ENCODE results near the gene DFFB.
"Not testable (repeated sequence)": the region's sequence is repeated elsewhere in the genome, so short reads cannot be mapped to it uniquely, and the experiment has no call there.

The DFFB gene

GRCh38 chr1:3911981-3912808 is 54.9 kb downstream of the DFFB start:
- no peak for TF ChIP-seq CTCF (conservative IDR thresholded peaks at IDR 0.05; ENCODE audit: low read depth, low read length)
- DNase-seq (ENCODE audit: low read depth), result no peak
- no peak overlapping the region for H3K4me3 ChIP-seq (ENCODE audit: low read depth, low read length)

- no peak for DNase-seq (ENCODE audit: low read depth)
- TF ChIP-seq CTCF (conservative IDR thresholded peaks at IDR 0.05; ENCODE audit: low read depth, low read length), result no peak
- no peak overlapping the region for H3K4me3 ChIP-seq (ENCODE audit: low read depth, low read length)
Measured at GRCh38 chr1:3912809-3913685, 55.8 kb downstream of the DFFB start.

- H3K4me3 ChIP-seq (ENCODE audit: low read depth, low read length), result no peak overlapping the region
- no peak for DNase-seq (ENCODE audit: low read depth)
- TF ChIP-seq CTCF (conservative IDR thresholded peaks at IDR 0.05; ENCODE audit: low read depth, low read length), result no peak
Measured at GRCh38 chr1:3914331-3914851, 57.1 kb downstream of the DFFB start.

- no peak for DNase-seq (ENCODE audit: low read depth)
- no peak overlapping the region for H3K4me3 ChIP-seq (ENCODE audit: low read depth, low read length)
- TF ChIP-seq CTCF (conservative IDR thresholded peaks at IDR 0.05; ENCODE audit: low read depth, low read length), result no peak
Measured at GRCh38 chr1:3914911-3915310, 57.6 kb downstream of the DFFB start.

- no peak overlapping the region for H3K4me3 ChIP-seq (ENCODE audit: low read depth, low read length)
- no peak for TF ChIP-seq CTCF (conservative IDR thresholded peaks at IDR 0.05; ENCODE audit: low read depth, low read length)
- no peak for DNase-seq (ENCODE audit: low read depth)
Measured at GRCh38 chr1:3915551-3916121, 58.4 kb downstream of the DFFB start.

- DNase-seq (ENCODE audit: low read depth), result no peak
- H3K4me3 ChIP-seq (ENCODE audit: low read depth, low read length), result no peak overlapping the region
- TF ChIP-seq CTCF (conservative IDR thresholded peaks at IDR 0.05; ENCODE audit: low read depth, low read length), result no peak
Measured at GRCh38 chr1:3917761-3918160, 60.5 kb downstream of the DFFB start.

GRCh38 chr1:3918359-3918758 is 61.1 kb downstream of the DFFB start:
- not testable (repeated sequence) for H3K4me3 ChIP-seq (ENCODE audit: low read depth, low read length); DNase-seq (ENCODE audit: low read depth)

Measured in choroid plexus epithelial cell (primary cell).